Fibroblast of upper back skin (primary cell): Measurements from ENCODE around the gene FAM114A2.
A peak's percentile ranks its signal among the peaks of the same experiment; 100 is the strongest.
"Not testable (repeated sequence)": the region's sequence is repeated elsewhere in the genome, so short reads cannot be mapped to it uniquely, and the experiment has no call there.

Experiments
- DNase-seq: peaks from one replicate; pipeline ENCODE4 v3.0.0-alpha.2; 2013

FAM114A2 gene

DNA sequence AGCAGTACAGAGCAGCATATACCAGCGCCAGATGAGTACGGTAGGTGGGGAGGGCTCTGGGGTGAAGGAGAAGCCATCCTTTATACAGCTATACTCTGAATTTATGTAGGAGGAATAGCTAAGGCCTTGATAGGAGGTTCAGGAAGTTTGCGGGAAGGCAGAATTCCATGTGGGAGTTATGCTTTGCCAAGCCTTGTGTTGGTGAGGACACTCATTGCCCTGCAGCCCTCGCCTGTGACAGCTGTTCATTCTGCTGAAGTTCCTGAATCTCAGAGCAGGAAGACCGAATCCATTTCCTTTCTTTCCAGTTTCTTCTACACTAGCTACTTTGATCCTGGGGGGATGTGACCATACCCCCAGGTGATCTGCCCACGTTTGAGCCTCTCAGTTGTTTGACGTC, 7.8 kb upstream of the FAM114A2 start:
- no peak for DNase-seq

DNA sequence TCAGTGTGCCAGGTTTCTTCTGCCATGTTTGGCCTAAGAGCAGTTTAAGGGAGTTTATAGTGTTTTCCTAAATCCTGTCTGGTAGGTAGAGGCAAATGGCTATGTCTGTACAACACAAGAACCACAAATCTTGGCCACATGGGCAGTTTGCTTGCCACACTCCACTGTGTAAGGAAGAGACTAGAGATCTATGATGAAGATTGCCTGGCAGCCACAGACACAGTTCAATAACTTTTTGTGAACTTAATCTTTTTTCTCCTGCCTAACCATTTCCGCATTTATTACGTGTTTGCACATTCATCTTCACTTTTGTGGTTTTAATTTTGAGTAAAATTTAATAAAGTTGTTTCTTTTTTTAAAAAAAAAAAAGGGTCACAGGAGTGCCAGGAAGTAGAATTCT, 5.9 kb upstream of the FAM114A2 start:
- no peak for DNase-seq

DNA sequence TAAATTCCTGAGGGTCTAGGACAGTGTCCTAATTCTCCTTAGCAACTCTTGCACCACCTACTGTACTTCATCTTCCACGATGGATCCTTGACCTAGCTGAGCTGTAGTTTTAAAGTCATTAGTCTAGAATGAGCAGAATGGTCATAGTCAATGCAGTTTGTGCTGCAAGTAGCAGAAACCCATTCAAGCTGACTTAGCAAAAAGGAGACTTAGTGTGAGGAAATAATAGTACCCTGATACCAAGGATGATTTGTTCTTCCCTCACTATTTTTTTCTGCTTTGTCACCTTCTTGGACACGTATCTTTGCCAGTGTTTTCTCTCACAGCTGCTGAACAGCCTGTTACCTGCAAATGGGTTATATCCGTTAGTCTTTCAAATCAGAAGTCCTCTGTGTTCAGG, 5.4 kb upstream of the FAM114A2 start:
- DNase-seq: no peak

DNA sequence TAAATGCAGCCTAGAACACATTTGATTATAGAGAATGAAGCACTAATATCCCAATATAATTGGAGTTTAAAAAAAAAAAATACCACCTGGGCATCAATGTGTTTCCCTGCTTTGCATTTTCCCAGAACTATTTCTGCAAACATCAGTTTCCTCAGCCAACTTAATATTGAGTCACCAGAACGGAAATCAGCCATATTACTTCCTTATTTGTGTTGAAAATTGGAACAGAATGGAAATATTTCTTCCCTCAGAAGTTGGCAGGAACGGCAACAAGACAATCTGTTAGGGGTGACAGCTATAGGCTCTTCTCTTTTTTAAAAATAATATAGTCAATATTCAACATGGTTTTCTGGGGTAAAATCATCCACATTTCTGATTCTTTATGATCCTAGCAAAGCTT, 4.1 kb upstream of the FAM114A2 start:
- no peak for DNase-seq

DNA sequence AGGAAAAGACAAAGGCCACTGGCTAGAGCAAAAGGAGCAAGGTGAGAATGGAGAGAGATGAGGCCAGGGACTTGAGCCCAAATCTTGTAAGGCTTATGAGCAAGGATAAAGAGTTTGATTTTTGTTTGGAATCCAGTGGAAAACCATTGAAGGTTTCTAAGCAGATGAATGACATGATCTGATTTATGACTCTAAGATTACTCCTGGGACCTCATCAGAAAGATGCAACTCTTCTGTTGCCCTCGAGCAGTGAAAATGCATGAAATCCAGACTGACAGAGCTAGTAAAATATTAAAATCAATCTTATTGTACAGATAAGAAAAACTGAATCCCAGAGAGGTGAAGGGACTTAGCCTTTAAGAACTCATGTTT, 734 bp upstream of the FAM114A2 start:
- no peak for DNase-seq

DNA sequence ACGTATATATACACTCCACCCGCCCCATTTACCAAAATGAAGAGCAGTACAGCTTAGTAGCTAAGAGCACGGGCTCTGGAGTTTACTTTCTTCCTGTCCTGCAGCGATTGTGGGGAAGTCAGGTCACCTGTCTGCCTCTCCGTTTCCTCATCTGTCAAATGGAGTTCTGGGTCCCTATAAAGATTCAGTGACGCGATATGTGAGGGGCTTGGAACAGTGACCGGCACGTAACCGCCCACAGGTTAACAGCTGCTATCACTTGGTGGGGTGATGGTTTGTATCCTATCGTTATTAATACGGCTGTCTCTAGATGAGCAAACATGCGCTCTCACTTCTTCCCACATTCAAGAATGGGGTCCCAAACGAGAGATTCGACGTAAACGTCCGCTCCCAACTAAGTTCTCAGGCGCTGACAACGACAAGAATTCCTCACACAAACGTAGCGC, 426 bp downstream of the FAM114A2 start:
- peak; percentile 4 for DNase-seq

DNA sequence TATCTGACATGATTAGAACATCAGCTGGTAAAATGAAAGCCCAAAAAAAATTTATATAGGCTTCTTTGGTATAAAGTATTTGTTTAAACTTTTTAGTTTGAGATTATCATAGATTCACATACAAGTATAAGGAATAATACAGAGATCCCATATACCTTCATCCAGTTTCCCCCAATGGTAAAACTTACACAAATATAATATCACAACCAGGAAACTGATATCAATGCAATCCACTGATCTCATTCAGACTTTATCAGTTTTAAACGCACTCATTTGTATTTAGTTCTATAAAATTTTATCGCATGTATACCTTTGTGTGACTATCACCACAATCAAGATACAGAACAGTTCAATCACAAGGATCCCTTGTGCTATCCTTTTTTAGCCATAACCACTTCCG, 3.8 kb downstream of the FAM114A2 start:
- DNase-seq: no peak

DNA sequence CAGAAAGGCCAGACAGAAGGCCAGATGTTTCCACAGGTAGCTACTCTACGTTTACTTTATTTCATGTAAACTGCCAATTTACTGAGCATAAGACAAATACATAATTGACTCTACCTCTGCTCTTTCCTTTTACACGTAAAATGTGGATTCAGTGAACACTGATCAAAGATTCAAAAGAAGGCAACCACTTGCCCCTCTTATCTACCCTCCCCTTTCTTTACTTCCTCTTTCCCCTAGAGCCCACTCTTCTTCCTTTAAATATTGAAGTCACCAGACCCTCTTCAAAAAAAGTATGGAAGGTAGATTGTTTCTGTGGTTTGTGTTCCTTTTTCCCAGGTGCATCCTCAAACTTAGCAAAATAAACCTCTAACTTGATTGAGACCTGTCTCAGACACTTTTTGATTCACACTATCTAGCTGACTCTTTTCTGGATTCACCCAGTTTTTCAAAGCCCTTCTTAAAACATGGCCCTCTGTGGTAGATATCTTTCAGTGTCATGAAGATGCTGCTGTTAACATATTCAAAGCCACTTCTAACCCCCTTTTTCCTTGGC, 6.7 kb downstream of the FAM114A2 start:
- DNase-seq: no peak

DNA sequence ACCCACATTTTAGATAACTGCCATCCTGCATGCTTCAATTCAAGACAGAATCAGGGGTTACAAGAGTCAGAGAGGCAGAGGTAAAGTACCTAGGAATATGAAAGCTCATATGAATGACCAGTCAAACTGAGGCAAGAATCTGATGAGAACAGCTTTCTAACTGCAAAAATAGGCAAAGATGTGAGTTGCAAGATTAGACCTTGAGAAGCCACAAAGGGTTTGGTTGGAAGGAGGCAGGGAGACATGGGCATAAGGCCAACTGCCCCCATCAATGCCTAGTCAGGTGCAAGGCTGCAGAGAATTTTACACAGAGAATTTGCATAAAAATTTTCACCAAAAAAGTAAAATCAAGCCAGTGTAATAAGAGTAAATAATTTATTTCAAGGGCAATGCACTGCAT, 12.8 kb downstream of the FAM114A2 start:
- DNase-seq: no peak

DNA sequence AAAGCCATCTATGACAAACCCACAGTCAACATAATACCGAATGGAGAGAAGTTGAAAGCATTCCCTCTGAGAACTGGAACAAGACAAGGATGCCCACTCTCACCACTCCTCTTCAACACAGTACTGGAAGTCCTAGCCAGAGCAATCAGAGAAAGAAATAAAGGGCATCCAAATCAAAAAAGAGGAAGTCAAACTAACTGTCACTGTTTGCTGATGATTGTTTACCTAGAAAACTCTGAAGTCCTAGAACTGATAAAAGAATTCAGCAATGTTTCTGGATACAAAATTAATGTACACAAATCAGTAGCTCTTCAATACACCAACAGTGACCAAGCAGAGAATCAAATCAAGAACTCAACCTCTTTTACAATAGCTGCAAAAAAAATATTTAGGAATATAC, 19.8 kb downstream of the FAM114A2 start:
- DNase-seq: not testable (repeated sequence)

DNA sequence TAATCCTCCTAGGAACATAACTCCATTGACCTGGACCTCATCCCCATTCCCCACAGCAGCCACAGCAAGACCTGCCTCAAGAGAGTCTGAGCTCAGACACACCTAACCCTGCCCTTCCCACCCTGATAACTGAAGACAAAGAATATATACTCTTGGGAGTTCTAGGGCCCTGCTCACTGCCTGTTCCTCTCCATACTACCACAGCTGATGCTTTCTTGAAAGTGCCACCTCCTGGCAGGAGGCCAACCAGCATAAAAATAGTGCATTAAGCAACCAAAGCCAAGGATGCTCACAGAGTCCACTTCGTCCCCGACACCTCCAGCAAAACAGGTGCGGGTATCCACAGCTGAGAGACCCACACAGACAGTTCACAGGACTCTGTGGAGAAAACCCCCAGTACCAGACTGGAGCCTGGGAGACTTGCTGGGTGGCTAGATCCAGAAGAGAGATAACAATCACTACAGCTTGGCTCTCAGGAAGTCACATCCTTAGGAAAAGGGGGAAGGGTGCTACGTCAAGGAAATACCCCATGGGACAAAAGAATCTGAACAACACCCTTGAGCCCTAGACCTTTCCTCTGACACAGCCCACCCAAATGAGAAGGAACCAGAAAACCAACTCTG, 23.5 kb downstream of the FAM114A2 start:
- DNase-seq: no peak

DNA sequence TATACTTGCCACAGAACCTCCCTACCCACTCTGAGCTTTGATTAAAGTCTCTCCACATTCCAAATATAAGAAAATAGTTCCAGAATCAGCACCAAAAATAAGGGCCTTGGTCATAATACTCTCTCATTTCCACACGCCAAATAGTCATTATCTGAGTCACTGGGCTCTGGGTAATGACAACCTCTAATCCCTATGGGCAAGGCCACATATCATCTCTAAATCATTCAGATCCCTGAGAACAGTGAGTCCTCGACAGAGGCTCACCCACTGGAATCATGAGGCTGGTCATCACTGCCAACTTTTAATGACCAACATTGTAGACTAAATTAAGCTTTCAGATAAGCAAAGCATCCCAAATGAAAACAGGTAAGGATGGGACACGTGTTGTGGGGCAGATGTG, 28.1 kb downstream of the FAM114A2 start:
- no peak for DNase-seq

DNA sequence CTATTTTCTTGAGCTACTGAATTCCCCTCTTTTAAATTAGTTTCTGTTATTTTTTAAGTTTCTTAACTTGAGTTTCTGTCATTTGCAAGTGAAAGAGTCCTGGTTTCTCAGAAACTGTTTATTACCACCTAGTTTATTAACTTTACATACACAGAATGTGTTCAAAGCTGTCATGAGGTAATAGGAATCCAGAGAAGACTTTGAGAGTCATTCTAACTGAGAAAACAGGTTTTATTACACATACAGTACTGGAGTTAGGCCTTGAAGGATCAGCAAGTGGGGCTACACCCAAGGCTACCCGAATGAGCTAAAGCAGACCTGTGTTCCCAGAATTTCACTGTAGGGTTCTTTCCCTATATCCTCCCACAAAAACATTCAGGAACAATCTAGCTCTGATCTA, 33.1 kb downstream of the FAM114A2 start:
- DNase-seq: no peak

DNA sequence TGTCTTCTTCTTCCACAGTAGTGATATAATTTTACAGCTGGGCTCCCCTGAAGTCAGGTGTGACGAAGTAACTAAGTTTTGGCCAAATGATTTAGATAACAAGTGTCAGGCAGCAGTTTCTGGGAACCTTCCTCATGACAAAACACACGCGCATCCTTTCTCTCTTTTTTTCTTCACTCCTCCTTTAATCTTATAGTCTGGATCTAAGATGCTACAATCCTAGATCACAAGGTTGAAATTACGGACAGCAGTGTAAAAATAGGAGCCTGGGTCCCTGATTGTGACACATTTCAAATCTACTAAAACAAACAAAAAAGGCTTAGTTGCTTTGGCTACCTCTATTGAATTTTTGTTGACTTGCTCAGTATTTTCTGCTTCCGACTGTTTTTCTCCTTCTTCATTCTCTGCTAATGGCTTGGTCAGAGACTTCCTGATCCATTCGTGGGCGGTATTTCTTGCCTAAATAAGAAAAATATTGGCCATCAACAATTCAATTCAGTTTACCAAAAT, 36.1 kb downstream of the FAM114A2 start:
- no peak for DNase-seq

DNA sequence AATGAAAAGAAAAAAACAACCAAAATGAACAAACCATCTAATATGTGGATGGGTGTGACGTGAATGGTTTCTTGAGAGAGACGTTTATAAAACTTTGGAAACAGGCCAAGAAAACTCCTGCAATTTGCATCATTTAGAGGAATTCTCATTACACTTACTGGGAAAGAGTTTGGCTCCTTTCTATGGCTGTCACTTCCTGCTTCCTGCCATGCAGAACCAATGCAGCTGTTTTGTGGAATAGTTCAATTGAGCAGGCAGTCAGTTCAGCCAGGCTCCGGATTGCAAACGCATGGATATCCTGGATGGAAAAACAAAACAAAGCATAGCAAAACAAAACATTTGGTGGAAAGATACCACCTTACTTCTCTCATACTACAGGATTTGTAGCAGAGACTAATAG, 36.6 kb downstream of the FAM114A2 start:
- DNase-seq: peak; percentile 4

DNA sequence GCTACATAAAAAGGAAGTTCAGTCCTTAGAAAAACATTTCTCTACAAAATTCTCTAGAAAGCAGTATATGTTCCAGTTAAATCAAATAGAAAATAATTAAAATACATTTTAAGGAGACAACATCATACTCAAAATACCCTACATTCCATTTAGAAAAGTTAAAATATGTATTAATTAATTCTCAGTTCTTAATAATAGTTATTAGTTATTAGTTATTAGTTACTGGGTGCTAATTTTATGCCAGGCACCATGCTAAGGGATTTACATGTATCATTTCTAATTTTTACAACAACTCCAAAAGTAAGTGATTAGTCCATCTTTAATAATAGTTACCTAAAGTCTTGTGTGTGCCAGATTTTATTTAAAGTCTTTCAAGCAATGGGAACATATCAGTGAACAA, 38.0 kb downstream of the FAM114A2 start:
- DNase-seq: no peak

DNA sequence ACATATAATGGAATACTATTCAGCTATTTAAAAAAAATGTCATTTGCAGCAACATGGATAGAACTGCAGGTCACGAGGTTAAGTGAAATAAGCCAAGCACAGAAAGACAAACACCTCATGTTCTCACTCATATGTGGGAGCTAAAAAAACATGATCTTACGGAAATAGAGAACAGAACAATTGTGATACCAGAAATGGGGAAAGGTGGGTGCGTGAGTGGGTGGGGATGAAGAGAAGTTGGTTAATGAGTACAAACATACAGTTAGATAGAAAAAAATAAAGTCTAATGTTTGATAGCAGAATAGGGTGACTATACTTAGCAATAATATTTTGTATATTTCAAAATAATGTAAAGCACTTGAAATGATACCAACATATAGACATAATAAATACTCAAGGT, 38.7 kb downstream of the FAM114A2 start:
- DNase-seq: no peak

DNA sequence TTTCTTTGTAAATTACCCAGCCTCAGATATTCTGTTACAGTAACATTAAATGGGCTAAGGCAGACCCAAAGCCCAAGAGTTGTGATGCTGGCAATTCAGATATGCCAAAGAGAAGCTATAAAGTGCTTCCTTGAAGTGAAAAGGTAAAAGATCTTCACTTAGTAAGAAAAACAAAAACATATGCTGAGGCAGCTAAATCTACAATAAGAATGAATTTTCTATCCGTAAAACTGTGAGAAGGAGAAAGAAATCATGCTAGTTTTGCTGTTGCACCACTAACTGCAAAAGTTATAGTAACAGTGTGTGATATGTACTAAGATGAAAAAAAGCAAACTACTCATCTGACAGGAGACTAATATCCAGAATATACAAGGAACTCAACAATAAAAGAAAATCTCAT, 39.9 kb downstream of the FAM114A2 start:
- DNase-seq: no peak

DNA sequence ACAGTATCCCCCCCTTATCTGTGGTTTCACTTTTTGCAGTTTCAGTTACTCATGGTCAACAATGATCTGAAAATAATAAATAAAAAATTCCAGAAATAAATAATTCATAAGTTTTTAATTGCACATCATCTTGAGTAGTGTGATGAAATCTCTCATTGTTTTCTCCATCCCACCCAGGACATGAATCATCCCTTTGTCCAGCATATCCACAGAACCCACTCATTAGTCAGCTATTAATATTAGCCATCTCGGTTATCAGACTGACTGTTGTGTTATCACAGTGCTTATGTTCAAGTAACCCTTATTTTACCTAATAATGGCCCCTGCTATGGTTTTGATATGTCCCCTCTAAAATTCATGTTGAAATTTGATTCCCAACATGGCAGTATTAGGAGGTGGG, 40.7 kb downstream of the FAM114A2 start:
- no peak for DNase-seq

DNA sequence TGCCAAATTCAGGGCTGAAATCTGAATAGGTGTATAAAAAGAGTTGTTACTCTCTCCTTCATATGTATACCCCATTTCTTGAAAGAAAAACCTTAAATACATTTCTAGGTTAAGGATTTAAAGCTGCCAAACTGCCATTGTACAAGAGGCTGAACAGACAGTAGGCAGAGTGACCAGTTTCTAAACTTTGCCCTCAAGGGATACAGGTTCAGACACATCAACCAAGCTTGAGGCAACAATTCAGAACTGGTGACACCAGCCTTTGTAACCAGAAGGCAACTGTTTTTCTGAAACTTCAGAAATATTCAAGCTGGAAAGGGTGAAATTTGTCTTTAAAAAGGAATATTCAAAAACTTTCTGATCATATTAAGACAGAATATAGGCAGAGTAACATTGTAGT, 47.5 kb downstream of the FAM114A2 start:
- no peak for DNase-seq

DNA sequence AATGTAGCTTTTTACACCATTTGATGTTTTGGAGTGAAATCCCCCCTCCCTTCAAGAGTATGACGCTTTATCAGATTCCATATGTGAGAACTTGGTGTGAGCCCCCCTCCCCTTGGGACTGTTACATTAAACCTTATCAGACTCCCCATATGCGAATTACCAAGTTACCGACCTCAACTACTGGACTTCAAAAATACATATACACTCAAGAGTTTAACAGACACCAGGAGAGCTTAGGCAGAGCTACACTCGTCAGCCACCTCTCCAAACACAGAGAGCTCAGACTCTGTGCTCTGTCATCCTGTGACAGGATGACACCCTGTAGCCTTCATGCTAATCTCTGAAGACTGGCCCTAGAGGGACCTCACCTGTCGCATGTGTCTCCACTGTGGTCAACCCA, 50.2 kb downstream of the FAM114A2 start:
- no peak for DNase-seq

DNA sequence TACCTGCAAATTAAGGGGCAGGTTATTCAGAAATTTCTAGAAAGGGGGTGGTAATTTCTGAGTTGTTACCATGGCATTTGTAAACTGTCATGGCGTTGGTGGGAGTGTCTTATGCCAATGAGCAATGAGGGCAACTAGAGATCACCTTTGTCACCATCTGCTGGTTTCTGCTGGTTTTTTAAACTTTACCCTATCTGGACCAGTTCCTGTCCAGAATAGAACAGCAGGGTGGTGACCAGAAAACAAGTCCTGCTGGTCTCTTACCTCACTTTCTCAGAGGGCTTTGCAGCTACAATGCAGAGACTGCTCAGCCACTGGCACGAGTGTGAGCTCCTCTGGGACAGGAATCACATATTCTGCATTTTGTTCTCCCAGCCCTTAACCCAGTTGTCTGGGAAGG, 51.4 kb downstream of the FAM114A2 start:
- no peak for DNase-seq

DNA sequence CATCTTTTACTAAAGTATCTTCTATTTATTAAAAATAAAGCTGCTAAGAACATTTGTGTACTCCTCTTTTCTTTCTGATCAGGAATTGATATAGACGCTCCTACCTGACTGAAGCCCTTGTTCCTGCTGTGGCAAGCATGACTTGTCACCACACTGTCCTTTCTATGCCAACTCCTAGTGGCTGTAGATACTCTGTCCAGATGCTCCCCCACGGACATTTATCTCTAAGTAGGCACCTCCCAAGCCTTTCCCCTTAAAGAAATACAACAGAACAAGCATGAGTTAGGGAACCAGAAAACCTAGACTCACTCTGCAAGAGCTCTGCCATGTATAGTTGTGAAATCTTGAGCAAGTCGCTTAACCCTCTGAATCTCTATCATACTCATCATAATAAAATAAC, 53.2 kb downstream of the FAM114A2 start:
- DNase-seq: no peak

DNA sequence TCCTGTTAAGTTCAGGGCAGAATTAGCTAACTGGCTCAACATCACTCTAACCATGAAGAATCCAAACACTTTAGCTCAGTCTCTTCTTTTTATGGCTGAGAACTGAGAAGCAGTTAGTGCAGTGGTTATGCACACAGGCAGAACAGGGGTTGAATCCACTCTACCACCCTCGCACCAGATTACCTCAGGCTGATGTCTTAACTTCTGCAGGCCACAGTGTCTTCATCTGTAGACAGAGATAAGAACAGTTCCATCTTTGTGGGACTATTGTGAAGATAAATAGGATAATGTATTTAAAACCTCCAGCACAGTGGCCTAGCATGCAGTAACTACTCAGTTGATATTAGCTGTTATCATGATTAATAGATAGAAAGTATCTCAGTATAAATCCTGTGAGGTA, 54.8 kb downstream of the FAM114A2 start:
- no peak for DNase-seq

DNA sequence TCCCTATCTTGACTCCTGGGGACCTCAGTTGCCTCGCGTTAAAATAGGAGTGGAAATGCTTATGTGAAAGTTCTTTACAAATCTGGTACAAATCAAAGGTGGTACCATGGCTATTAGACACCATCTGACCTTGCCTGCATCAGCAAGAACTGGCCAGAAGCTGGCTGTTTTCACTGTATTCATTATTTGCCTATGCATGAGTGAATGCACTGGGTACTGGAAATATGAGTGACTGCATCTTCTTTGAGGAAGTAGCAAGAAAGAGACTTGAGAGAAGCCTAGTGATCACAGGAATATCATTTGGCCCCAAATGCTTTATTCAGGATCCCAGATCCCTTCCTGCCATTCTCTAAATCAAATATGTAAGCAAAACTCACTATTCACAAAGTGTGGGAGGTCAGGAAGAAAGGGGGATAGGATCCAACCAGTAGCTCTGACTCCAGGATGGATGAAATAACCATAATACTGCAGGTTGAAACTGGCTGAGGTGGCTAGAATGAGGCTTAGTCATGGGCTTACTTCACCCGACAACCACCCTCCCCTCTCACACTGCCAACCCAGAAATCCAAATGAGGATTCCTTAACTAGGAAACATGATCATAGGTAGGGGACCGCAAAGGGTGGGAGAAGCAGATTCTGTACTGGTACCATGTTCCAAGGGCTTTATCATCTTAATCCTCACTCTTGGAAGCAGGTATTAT, 56.7 kb downstream of the FAM114A2 start:
- DNase-seq: no peak
